Prostate gland (tissue), 2 donors: ENCODE results near the gene AUTS2. TPM values are rescaled to one million over a fixed set of nuclear protein-coding genes. Genes with fewer than 3 reads are reported as not detected.
"Not testable (repeated sequence)": the region's sequence is repeated elsewhere in the genome, so short reads cannot be mapped to it uniquely, and the experiment has no call there.

Experiments used
- DNase-seq: peaks from one replicate; pipeline ENCODE4 v3.0.0-alpha.2; 2019; ENCODE audit warnings: low spot score
- H3K27ac ChIP-seq, 2 donors: fragments of 200-600 bp; sonication (generic); 2 replicates each; pipeline ENCODE4 v1.5.1; 2017 to 2019
- H3K27me3 ChIP-seq: fragments of 200-600 bp; sonication (generic); replicated peaks from 2 replicates; pipeline ENCODE4 v1.5.1; 2019; ENCODE audit not compliant: insufficient read depth
- H3K36me3 ChIP-seq, 2 donors: fragments of 200-600 bp; sonication (generic); 1 replicate in 1 of 2; 2 replicates in 1 of 2; pipeline versions ENCODE4 v1.5.1 to v1.8.1; 2017 to 2019
- H3K4me1 ChIP-seq: fragments of 200-600 bp; sonication (generic); replicated peaks from 2 replicates; pipeline ENCODE4 v1.5.1; 2019
- H3K4me3 ChIP-seq, 2 donors: fragments of 200-600 bp; sonication (generic); 2 replicates each; pipeline ENCODE4 v1.5.1; 2017 to 2019
- H3K9me3 ChIP-seq: fragments of 200-600 bp; sonication (generic); 2 replicates; pipeline ENCODE4 v1.5.1; 2017
- CTCF ChIP-seq, 4 experiments: fragments of 200-600 bp in 2 of 4; fragments of 450-650 bp in 2 of 4; sonication (generic) in 2 of 4; IDR thresholded peaks; 1 replicate in 3 of 4; 2 replicates in 1 of 4; pipeline ENCODE4 v1.5.1; 2016 to 2019; ENCODE audit warnings: antibody characterized with exemption in 4 of 4, mild to moderate bottlenecking in 2 of 4, moderate library complexity in 2 of 4
- POLR2A ChIP-seq: fragments of 450-650 bp; IDR thresholded peaks from one replicate; pipeline ENCODE4 v1.6.1; 2016; ENCODE audit warnings: antibody characterized with exemption, mild to moderate bottlenecking
- POLR2AphosphoS5 ChIP-seq: sonication (generic); formaldehyde crosslinking; IDR thresholded peaks from one replicate; pipeline ENCODE4 v1.6.1; 2017; ENCODE audit warnings: antibody characterized with exemption
- WGBS: methylation state at CpG from one replicate; pipeline ENCODE4 v1.1.5; 2018; 5-methylcytosine and 5-hydroxymethylcytosine counted together
- intact Hi-C: fragments of 100-400 bp; cut with DNase I; formaldehyde crosslinking; loops from one replicate; pipeline ENCODE4 v1.14.2; 2022
- total RNA-seq, 2 donors: library from RNA; depleted of rRNA; stranded (reverse); fragments of >200 nt; gene quantifications; one replicate each; pipeline ENCODE4 v1.1.0, GENCODE V29; 2016

The AUTS2 gene
- total RNA-seq, 2 donors from 2014 or later, result 25.0 to 55.2 TPM

- Histone ChIP-seq H3K9me3 (no peaks in the 10 kb centered on the region), H3K36me3 (no peaks in the 10 kb centered on the region), H3K4me1 (no peaks in the 10 kb centered on the region), H3K4me3 (no peak overlapping the region), H3K27ac (no peak overlapping the region), H3K27me3 (no peaks in the 10 kb centered on the region)
- TF ChIP-seq POLR2AphosphoS5 (no peak), CTCF (IDR thresholded peaks at IDR 0.05) (no peak), POLR2A (no peak)
- DNase-seq, result no peak
- WGBS, result 60% methylated on average over 11 of the region's 11 CpGs
- intact Hi-C loops, result no loop called here
These were observed 992.0 kb downstream of the AUTS2 start for GRCh38 chr7:70590126-70590854.

- no peaks in the 10 kb centered on the region for H3K4me1 ChIP-seq
- no peak for DNase-seq
These were observed 993.4 kb downstream of the AUTS2 start for GRCh38 chr7:70591643-70592042.

GRCh38 chr7:70592171-70592570, 993.9 kb downstream of the AUTS2 start:
- intact Hi-C loops, result no loop called here
- H3K4me1 ChIP-seq, result no peaks in the 10 kb centered on the region
- WGBS, result 68% methylated on average over 4 of the region's 4 CpGs
- no peaks in the 10 kb centered on the region for H3K9me3 ChIP-seq
- no peaks in the 10 kb centered on the region for H3K27me3 ChIP-seq
- no peak for DNase-seq
- H3K4me3 ChIP-seq, result no peak overlapping the region
- no peak overlapping the region for H3K27ac ChIP-seq
- no peaks in the 10 kb centered on the region for H3K36me3 ChIP-seq
- TF ChIP-seq CTCF (IDR thresholded peaks at IDR 0.05), result no peak
- no peak for TF ChIP-seq POLR2A
- no peak for TF ChIP-seq POLR2AphosphoS5

More at GRCh38 chr7:70591643-70592042, 993.4 kb downstream of the AUTS2 start:
- Histone ChIP-seq H3K4me3 (no peak overlapping the region), H3K36me3 (no peaks in the 10 kb centered on the region), H3K27me3 (no peaks in the 10 kb centered on the region), H3K9me3 (no peaks in the 10 kb centered on the region), H3K27ac (no peak overlapping the region)
- intact Hi-C loops, result no loop called here
- no peak for TF ChIP-seq POLR2A
- no peak for TF ChIP-seq POLR2AphosphoS5
- no peak for TF ChIP-seq CTCF (IDR thresholded peaks at IDR 0.05)
- WGBS, result 80% methylated on average over 8 of the region's 8 CpGs

GRCh38 chr7:70594170-70594569, 995.9 kb downstream of the AUTS2 start:
- no peak for DNase-seq
- no peaks in the 10 kb centered on the region for H3K9me3 ChIP-seq
- no peak overlapping the region for H3K27ac ChIP-seq
- TF ChIP-seq POLR2AphosphoS5 (no peak), POLR2A (no peak), CTCF (IDR thresholded peaks at IDR 0.05) (no peak)
- no peaks in the 10 kb centered on the region for H3K4me1 ChIP-seq
- H3K27me3 ChIP-seq, result no peaks in the 10 kb centered on the region
- no peak overlapping the region for H3K4me3 ChIP-seq
- intact Hi-C loops, result no loop called here
- H3K36me3 ChIP-seq, result no peaks in the 10 kb centered on the region
- WGBS, result 97% methylated on average over 4 of the region's 4 CpGs

GRCh38 chr7:70594885-70595284, 996.6 kb downstream of the AUTS2 start:
- WGBS, result 98% methylated on average over 7 of the region's 7 CpGs
- H3K27ac ChIP-seq, H3K27me3 ChIP-seq, H3K4me3 ChIP-seq, H3K9me3 ChIP-seq, DNase-seq, H3K36me3 ChIP-seq, intact Hi-C loops, H3K4me1 ChIP-seq: not testable (repeated sequence)
